ENCODE results near the gene ADH4.

Gene ADH4

DNA sequence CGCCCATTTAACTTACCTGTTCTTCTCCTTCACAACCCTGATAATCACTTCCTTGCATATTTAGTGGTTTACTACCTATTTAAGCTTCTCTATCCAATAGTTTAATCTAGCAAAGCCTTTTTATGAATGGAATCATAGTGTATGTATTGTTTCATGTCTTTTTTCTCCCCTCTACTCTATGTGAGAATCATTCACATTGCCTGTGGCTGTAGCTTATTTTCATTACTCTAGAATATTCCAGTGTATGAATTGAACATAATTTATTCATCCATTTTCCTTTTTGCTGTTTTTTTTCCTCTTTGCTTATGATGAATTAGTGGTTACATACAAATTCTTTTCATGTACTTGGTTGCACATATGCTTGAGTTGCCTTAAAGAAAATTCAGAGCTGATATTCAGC lies 490 bp upstream of the ADH4 start:
- in situ Hi-C loops (cut with HindIII; ENCODE audit: low sequenced_read_pairs) = no loop called here

GRCh38 chr4:99136329-99136728 lies 7.8 kb downstream of the ADH4 start:
- TF ChIP-seq CTCF (IDR thresholded peaks at IDR 0.05; ENCODE audit: low read depth, low read length, missing control alignments) = no peak
- no peak overlapping the region for H3K4me3 ChIP-seq (ENCODE audit: low read depth, low read length)
- DNase-seq (ENCODE audit: low read depth) = no peak
- in situ Hi-C loops (cut with HindIII; ENCODE audit: low sequenced_read_pairs) = no loop called here

More for the DNA sequence above, 490 bp upstream of the ADH4 start:
- no peak for TF ChIP-seq CTCF (IDR thresholded peaks at IDR 0.05; ENCODE audit: low read depth, low read length, missing control alignments)
- no peak overlapping the region for H3K4me3 ChIP-seq (ENCODE audit: low read depth, low read length)
- no peak for DNase-seq (ENCODE audit: low read depth)

DNA sequence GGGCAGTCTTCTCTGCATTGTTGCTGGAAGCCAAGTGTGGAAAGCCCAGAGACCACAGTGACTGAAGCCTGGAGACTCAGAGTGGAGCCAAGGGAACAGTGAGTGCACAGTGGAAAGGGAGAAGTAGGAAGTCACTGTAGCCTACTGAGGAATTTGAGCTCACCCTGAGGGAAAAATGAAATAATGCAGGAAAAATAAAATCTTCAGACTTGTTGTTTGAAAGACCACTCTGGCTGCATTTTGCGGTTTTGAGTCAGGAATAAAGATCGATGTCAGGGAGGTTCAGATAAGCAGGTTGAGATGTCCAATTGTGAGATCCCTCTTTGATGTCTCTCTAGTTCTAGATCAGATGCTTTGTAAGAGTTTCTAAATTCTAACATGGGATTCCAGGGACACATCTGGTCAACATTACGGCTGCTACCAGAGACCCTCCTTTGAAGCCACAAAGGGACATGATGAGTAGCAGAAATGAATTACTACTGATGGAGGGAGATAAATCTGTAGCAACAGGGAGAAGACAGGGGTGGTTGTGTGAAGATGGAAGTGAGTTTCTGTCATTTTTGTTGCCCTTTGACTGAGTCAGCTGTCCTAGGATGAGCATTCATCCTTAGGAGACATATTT lies 8.4 kb downstream of the ADH4 start:
- no peak overlapping the region for H3K4me3 ChIP-seq (ENCODE audit: low read depth, low read length)
- in situ Hi-C loops (cut with HindIII; ENCODE audit: low sequenced_read_pairs) = no loop called here
- DNase-seq (ENCODE audit: low read depth) = no peak
- TF ChIP-seq CTCF (IDR thresholded peaks at IDR 0.05; ENCODE audit: low read depth, low read length, missing control alignments) = no peak

DNA sequence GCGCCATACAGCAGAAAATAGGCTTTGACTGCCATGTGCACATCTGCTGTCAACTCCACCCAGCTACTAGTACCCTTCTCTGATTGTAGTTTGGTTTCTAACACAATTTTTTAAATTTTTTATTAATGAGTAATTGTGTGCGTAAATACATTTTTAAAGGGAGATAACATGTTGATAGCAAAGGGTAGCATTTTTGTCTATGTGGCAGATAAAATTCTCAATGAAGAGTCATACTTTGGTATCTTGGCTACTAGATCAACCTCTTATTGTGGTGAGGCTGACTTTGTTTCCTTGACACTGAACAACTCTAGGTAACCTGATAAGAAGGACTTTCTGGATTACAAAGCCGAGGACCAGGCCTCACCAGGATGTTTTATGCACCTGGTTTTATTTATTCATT lies 9.5 kb downstream of the ADH4 start:
- TF ChIP-seq CTCF (IDR thresholded peaks at IDR 0.05; ENCODE audit: low read depth, low read length, missing control alignments) = no peak
- in situ Hi-C loops (cut with HindIII; ENCODE audit: low sequenced_read_pairs) = no loop called here
- DNase-seq (ENCODE audit: low read depth) = no peak
- H3K4me3 ChIP-seq (ENCODE audit: low read depth, low read length) = no peak overlapping the region

GRCh38 chr4:99131378-99131777 lies 12.7 kb downstream of the ADH4 start:
- in situ Hi-C loops (cut with HindIII; ENCODE audit: low sequenced_read_pairs) = no loop called here
- no peak overlapping the region for H3K4me3 ChIP-seq (ENCODE audit: low read depth, low read length)
- no peak for TF ChIP-seq CTCF (IDR thresholded peaks at IDR 0.05; ENCODE audit: low read depth, low read length, missing control alignments)
- DNase-seq (ENCODE audit: low read depth) = no peak

DNA sequence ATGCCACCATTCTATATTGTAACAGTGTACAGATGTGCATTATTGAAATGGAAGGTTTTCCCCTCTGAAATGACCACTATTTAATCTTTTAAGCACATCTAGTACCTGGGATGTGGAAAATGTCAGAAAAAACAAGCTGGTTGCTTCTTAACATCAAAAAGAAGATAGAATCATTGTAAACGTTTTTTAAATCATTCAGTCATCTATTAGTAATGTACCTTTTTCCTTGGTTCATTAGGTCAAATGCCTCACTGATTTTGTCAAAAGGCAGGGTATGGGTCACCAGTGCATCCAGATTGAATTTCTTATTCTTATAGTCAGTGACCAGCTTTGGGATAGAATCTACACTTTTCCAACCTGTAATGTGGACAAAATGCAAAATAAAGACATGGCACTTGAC lies 17.7 kb downstream of the ADH4 start:
- no peak for DNase-seq (ENCODE audit: low read depth)
- no peak for TF ChIP-seq CTCF (IDR thresholded peaks at IDR 0.05; ENCODE audit: low read depth, low read length, missing control alignments)
- in situ Hi-C loops (cut with HindIII; ENCODE audit: low sequenced_read_pairs) = no loop called here
- H3K4me3 ChIP-seq (ENCODE audit: low read depth, low read length) = no peak overlapping the region

All from astrocyte of the cerebellum (primary cell).